ENCODE results near the gene MOGAT3.
A peak's percentile ranks its signal among the peaks of the same experiment; 100 is the strongest.

Gene MOGAT3

GRCh38 chr7:101200862-101201599, at the start of gene MOGAT3:
TSS of gene MOGAT3 (minus strand) at chr7:101201036. CDS start at chr7:101200854, 182 bp downstream.
- DNase-seq, result no peak

- no peak for DNase-seq
Measured at GRCh38 chr7:101250324-101250723, 49.5 kb upstream of the MOGAT3 start.

GRCh38 chr7:101248276-101248675, 47.4 kb upstream of the MOGAT3 start:
- no peak for DNase-seq

GRCh38 chr7:101245147-101245668, 44.4 kb upstream of the MOGAT3 start:
- no peak for DNase-seq

- peak; percentile 88 for DNase-seq
Measured at GRCh38 chr7:101244375-101245146, 43.7 kb upstream of the MOGAT3 start, which contains the start of gene FIS1. TSS of gene FIS1 (minus strand) at chr7:101245081. CDS start at chr7:101245004, 77 bp downstream.

- no peak for DNase-seq
Measured at GRCh38 chr7:101243646-101244374, 43.0 kb upstream of the MOGAT3 start.

- no peak for DNase-seq
Measured at GRCh38 chr7:101241443-101242349, 40.9 kb upstream of the MOGAT3 start.

GRCh38 chr7:101241015-101241363, 40.2 kb upstream of the MOGAT3 start:
- DNase-seq, result no peak

GRCh38 chr7:101240226-101241014, 39.6 kb upstream of the MOGAT3 start:
- DNase-seq, result no peak

GRCh38 chr7:101239951-101240220, 39.0 kb upstream of the MOGAT3 start:
- DNase-seq, result no peak

GRCh38 chr7:101239191-101239950, 38.5 kb upstream of the MOGAT3 start:
- DNase-seq, result no peak

- no peak for DNase-seq
Measured at GRCh38 chr7:101238226-101239182, 37.7 kb upstream of the MOGAT3 start.

GRCh38 chr7:101237206-101238067, 36.6 kb upstream of the MOGAT3 start, which contains the start of gene CLDN15:
TSS of gene CLDN15 (minus strand) at chr7:101237802. CDS start at chr7:101237581, 221 bp downstream.
- DNase-seq, result no peak

- DNase-seq, result no peak
Measured at GRCh38 chr7:101236292-101236835, 35.5 kb upstream of the MOGAT3 start.

- DNase-seq, result no peak
Measured at GRCh38 chr7:101235522-101235921, 34.7 kb upstream of the MOGAT3 start.

GRCh38 chr7:101235050-101235449, 34.2 kb upstream of the MOGAT3 start:
- no peak for DNase-seq

GRCh38 chr7:101234636-101235035, 33.8 kb upstream of the MOGAT3 start:
- no peak for DNase-seq

GRCh38 chr7:101233907-101234547, 33.2 kb upstream of the MOGAT3 start:
- DNase-seq, result no peak
